Measurements from ENCODE around the gene ZNF747. TPM values are rescaled to one million over a fixed set of nuclear protein-coding genes. Genes with fewer than 3 reads are reported as not detected.
"Not testable (repeated sequence)": the region's sequence is repeated elsewhere in the genome, so short reads cannot be mapped to it uniquely, and the experiment has no call there.

The ZNF747 gene
- polyA plus RNA-seq, 4 donors, result 8.8 to 10.6 (median 10.5) TPM

- DNase-seq (ENCODE audit: low read depth in 4 of 4, low spot score in 3 of 4), result no peak
These were observed 24.2 kb upstream of the ZNF747 start for GRCh38 chr16:30558789-30559377.

GRCh38 chr16:30557957-30558788, 23.5 kb upstream of the ZNF747 start, which contains the start of gene ZNF764:
TSS of gene ZNF764 (minus strand) at chr16:30558374. CDS start at chr16:30558182, 192 bp downstream.
- DNase-seq (ENCODE audit: low read depth in 4 of 4, low spot score in 3 of 4), result peak; percentile 86 to 96 (median 94)

- DNase-seq (ENCODE audit: low read depth in 4 of 4, low spot score in 3 of 4), result no peak
These were observed 23.0 kb upstream of the ZNF747 start for GRCh38 chr16:30557707-30557956.

DNA sequence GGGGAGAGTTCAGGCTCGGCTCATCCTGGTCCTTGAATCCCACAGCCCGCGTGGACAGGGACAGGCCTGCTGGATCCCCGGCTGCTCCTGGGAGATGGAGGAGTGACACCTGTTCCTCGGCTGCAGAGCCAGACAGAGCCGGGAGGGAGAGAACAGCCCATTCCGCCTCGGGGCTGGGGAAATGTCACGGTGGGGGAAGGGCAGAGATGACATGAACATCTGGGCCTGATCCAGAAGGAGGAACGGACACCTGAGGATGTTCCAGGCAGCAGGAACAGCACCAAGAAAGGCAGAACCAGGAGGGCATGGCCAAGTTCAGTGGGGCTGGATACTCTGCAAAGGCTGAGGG, 21.4 kb upstream of the ZNF747 start:
- DNase-seq (ENCODE audit: low read depth in 4 of 4, low spot score in 3 of 4), result no peak

DNA sequence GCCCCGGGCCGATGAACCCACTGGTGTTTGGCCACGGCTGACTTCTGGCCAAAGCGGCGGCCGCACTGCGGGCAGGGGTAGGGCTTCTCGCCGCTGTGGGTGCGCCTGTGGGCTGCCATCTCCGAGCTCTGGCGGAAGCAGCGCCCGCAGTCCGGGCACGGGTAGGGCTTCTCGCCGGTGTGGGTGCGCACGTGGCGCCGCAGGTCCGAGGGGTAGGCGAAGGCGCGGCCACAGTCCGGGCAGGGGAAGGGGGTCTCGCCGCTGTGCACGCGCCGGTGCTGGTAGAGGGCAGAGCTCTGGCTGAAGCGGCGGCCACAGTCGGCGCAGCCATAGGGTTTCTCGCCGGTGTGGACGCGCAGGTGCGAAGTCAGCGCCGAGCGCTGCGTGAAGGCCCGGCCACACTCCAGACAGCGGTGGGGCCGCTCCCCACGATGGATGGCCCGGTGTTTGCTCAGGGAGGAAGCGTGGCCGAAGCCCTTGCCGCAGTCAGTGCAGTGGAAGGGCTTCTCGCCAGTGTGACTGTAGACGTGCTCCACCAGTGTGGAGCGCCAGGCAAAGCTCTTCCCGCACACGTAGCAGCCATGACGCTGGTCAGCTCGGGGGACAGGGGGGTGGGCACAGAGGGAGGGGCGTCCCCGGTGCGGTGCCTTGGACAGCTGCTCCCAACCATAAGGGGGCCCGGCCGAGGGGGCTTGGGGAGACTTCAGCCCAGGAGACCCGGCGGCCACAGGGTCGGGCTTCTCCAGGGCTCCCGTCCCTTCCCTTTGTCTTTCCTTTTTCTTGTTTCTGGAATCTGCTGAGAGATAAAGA, 20.9 kb upstream of the ZNF747 start:
- DNase-seq (ENCODE audit: low read depth in 4 of 4, low spot score in 3 of 4), result no peak

DNA sequence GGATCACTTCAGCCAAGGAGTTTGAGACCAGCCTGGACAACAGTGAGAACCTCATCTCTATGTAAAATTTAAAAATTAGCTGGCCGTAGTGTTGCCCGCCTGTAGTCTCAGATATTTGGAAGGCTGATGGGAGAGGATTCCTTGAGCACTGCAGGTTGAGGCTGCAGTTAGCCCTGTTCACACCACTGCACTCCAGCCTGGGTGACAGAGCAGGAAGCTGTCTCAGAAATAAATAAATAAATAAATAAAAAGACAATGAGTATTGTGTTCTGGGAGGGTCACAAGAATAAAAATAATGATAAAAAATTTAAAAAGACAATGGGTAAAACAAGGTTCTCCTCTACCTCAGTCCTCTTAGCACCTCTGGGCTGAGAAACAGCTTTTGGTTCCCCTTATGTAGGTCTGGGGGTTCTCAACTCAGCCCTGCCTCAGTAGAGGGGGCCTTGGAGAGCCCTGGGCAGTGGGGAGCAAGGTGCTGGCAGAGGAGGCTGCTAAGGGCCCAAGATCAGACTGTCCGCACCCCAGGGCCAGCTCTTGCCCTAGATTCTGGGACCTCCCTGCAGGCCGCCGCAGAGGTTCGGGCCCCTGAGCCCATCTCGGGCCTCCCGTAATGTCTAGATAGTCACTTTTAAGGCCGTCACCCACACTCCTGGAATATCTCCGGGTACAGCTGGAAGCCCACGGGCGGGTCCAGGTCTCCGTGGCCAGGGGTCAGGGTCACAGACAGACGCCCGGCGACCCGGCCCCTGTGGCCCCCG, 20.1 kb upstream of the ZNF747 start:
- DNase-seq (ENCODE audit: low read depth in 4 of 4, low spot score in 3 of 4), result no peak

- DNase-seq (ENCODE audit: low read depth in 4 of 4, low spot score in 3 of 4), result no peak
These were observed 18.8 kb upstream of the ZNF747 start for GRCh38 chr16:30553393-30553899.

DNA sequence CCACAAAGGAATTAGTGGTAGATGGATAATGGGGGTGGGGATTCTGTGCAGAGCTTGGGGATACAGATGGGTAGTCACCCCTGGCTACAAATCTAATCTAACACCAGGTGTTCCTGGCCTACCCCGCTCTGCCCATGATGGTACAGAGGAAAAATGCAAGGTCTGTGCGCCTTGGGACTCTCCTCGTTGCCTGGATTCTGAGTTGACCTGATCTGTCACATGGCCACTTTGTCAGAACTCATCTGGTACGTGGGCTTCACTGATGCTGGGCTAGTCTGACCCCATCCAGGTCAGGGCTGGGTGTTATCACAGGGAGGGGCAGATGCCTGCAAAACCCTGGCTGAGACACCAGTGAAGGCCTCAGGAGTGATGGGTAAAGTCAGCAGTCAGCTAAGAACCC, 18.3 kb upstream of the ZNF747 start:
- no peak for DNase-seq (ENCODE audit: low read depth in 4 of 4, low spot score in 3 of 4)

GRCh38 chr16:30551781-30552180, 17.1 kb upstream of the ZNF747 start:
- no peak for DNase-seq (ENCODE audit: low read depth in 4 of 4, low spot score in 3 of 4)

DNA sequence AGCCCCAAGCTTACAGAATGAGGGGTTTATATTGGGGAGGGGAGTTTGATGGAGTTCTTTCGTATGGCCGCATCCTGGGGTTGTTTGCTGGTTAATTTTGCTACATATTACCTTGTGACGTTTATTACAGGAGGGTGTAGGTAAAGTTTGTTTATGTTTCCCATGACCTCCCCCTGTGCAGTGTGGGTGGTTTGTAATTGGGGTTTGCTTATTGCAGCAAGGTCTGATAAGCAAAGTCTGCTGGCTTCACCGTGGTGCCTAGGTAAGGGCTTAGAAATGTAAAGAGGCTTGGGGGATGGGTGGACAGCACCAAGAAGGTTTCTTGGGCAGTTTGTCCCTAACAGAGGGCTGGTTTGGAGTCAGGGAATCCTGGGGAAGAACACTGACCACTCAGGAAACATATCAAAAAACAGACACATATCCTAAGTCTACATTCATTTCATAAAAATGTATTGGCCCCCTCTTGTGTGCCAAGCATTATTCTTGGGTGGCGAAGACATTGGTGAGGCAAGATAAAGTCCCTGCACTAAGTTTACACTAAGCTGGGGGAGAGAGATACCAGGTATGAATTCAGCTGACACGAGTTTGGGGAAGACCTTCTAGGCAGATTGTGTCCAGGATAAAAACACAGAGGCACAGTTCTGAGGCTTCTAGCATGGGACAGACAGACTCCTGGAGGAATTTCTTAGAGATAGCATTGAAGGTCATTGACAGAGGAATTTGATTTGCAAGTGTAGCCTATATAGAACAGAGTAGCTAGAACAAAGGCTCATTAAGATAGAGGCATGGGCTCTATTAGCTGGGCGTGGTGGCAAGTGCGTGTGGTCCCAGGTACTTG, 14.0 kb upstream of the ZNF747 start:
- DNase-seq (ENCODE audit: low read depth in 4 of 4, low spot score in 3 of 4), result no peak

GRCh38 chr16:30546115-30546514, 11.5 kb upstream of the ZNF747 start:
- no peak for DNase-seq (ENCODE audit: low read depth in 4 of 4, low spot score in 3 of 4)

DNA sequence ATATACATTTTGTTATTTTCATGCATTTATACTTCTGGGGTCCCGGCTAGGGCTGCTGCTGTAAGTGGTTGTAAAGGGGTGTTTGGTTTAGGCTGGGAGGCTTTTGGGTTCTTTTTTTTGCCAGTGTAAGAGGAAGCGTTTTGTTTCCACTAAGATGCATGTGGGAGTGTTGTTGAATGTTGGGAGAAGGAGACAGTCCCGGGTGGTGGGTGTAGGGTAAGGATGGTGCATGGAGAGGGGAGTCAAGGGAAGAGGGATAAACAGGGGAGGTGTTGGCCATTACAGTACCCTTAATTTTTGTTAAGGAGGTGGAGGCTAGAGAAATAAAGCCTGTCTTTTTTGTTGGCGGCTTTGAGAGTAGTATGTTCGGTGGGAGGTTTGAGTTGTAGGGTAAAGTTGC, 8.4 kb upstream of the ZNF747 start:
- no peak for DNase-seq (ENCODE audit: low read depth in 4 of 4, low spot score in 3 of 4)

DNA sequence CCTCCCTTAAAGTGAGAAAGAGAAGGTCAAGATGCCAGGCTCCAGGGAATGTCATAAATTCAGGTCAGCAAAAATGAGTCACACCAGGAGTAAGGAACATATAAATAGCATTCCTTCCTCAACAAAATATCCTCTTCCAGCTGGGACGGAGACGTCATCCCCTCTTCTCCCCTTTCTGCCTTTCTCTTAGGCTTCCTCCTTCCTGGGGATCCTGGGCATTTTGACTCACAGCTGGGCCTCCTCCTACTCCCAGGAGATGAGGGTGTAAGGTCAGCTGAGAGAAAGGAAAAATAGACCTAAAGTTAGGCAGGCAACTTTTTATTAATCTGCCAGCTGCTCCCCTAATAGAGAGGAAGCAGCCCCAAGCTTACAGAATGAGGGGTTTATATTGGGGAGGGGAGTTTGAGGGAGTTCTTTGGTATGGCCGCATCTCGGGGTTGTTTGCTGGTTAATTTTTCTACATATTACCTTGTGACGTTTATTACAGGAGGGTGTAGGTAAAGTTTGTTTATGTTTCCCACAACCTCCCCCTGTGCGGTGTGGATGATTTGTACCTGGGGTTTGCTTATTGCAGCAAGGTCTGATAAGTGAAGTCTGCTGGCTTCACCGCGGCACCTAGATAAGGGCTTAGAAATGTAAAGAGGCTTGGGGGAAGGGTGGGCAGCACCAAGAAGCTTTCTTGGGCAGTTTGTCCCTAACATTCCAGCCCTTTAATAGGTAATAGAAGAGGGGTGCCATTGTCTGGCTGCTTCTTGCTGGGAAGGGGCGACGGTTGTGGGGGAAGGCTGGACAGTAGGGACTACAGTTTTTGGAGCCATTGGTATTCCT, 7.1 kb upstream of the ZNF747 start:
- DNase-seq (ENCODE audit: low read depth in 4 of 4, low spot score in 3 of 4), result no peak

DNA sequence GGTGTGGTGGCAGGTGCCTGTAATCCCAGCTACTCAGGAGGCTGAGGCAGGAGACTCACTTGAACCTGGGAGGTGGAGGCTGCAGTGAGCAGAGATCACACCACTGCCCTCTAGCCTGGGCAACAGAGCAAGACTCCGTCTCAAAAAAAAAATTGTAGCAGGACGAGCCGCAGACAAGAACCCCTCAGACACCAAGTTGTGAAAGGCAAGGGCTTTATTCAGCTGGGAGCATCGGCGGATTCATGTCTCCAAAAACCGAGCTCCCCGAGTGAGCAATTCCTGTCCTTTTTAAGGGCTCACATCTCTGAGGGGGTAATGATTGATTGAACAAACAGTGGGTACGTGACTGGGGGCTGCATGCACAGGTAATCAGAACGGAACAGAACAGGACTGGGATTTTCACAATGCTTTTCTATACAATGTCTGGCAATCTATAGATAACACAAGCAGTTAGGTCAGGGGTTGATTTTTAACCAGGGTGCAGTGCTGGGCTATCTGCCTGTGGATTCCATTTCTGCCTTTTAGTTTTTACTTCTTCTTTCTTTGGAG, 6.3 kb upstream of the ZNF747 start:
- not testable (repeated sequence) for DNase-seq (ENCODE audit: low read depth in 4 of 4, low spot score in 3 of 4)

DNA sequence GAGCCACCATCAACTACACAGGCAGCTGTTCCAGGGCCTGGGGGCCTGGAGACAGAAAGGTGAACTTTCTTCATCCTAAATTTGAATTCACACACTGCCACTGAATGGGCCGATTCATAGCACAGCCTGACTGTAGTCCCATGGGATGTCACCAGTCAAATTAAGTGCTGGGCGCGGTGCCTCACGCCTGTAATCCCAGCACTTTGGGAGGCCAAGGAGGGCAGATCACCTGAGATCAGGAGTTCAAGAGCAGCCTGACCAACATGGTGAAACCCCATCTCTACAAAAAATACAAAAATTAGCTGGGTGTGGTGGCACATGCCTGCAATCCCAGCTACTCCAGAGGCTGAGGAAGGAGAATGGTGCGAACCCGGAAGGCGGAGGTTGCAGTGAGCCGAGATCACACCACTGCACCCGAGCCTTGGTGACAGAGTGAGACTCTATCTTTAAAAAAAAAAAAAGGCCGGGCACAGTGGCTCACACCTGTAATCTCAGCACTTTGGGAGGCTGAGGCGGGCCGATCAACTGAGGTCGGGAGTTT, 5.4 kb upstream of the ZNF747 start:
- DNase-seq (ENCODE audit: low read depth in 4 of 4, low spot score in 3 of 4), result not testable (repeated sequence)

- DNase-seq (ENCODE audit: low read depth in 4 of 4, low spot score in 3 of 4), result no peak
These were observed 4.6 kb upstream of the ZNF747 start for GRCh38 chr16:30539000-30539964.

DNA sequence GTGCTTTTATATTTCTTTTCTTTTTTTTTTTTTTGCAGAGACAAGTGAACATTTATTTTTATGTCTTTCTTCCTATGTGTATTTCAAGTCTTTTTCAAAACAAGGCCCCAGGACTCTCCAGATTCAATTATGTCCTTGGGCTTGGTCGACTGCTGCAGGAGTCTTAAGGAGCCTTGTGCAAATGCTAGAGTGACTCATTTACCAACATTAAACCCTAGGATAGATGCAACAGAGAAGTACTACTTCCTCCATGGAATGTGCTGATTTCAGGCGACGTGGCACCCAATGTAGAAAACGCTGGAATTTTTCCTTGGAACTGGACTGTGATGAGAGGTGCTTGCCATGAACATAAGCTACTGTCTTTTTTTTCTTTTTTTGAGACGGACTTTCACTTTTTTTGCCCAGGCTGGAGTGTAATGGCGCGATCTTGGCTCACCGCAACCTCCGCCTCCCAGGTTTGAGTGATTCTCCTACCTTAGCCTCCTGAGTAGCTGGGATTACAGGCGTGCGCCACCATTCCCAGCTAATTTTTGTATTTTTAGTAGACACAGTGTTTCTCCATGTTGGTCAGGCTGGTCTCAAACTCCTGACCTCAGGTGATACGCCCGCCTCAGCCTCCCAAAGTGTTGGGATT, 1.9 kb upstream of the ZNF747 start:
- not testable (repeated sequence) for DNase-seq (ENCODE audit: low read depth in 4 of 4, low spot score in 3 of 4)

Data from left renal pelvis (tissue), 4 donors.